Right lobe of liver (tissue), 4 donors: ENCODE data around the gene RAB1B.
"Not testable (repeated sequence)": the region's sequence is repeated elsewhere in the genome, so short reads cannot be mapped to it uniquely, and the experiment has no call there.

Experiments
- POLR2A ChIP-seq: fragments of 450-650 bp; IDR thresholded peaks from one replicate; pipeline ENCODE4 v1.6.1; 2017; ENCODE audit warnings: antibody characterized with exemption, mild to moderate bottlenecking
- TF ChIP-seq, protein P1 (sequence below), 4 donors: fragments of 200-600 bp in 3 of 4; fragments of 450-650 bp in 1 of 4; IDR thresholded peaks; one replicate each; pipeline versions ENCODE4 v1.5.1 to v1.8.0; 2016 to 2022; ENCODE audit warnings: antibody characterized with exemption in 4 of 4, mild to moderate bottlenecking in 2 of 4
- donor health status: DM: no; HTN: no; CAD: no.
- donor health status: DM: no; HTN: no; CAD: no.
- donor health status: DM: no; HTN: yes; CAD: no.

DNA sequence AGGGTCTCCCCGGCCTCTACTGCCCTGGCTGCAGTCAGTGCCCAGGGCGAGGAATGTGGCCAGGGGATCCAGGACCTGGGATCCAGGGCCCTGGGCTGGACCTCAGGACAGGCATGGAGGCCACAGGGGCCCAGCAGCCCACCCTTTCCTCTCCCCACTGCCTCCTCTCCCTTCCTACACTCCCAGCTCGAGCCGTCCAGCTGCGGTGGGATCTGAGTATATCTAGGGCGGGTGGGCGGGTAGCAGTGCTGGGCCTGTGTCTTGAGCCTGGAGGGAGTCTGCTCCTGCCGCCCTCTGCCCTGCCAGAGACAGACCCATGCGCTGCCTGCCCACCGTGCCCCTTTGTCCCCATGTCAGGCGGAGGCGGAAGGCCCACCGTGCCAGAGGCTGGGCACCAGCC, 8.2 kb downstream of the RAB1B start:
- TF ChIP-seq, protein P1, sequence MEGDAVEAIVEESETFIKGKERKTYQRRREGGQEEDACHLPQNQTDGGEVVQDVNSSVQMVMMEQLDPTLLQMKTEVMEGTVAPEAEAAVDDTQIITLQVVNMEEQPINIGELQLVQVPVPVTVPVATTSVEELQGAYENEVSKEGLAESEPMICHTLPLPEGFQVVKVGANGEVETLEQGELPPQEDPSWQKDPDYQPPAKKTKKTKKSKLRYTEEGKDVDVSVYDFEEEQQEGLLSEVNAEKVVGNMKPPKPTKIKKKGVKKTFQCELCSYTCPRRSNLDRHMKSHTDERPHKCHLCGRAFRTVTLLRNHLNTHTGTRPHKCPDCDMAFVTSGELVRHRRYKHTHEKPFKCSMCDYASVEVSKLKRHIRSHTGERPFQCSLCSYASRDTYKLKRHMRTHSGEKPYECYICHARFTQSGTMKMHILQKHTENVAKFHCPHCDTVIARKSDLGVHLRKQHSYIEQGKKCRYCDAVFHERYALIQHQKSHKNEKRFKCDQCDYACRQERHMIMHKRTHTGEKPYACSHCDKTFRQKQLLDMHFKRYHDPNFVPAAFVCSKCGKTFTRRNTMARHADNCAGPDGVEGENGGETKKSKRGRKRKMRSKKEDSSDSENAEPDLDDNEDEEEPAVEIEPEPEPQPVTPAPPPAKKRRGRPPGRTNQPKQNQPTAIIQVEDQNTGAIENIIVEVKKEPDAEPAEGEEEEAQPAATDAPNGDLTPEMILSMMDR (IDR thresholded peaks at IDR 0.05), result not testable (repeated sequence)
- not testable (repeated sequence) for TF ChIP-seq POLR2A
